ENCODE measurements around the gene ACAP1.

Gene ACAP1

GRCh38 chr17:7336240-7337175 is at the start of gene ACAP1:
ACAP1 (plus strand) TSS chr17:7336529; CDS start chr17:7336735, 206 bp downstream.
- ATAC-seq (peak; percentile 94), DNase-seq (peak; percentile 91)
- Mint-ChIP-seq H3K4me1 (peaks cover 54% of the 10 kb centered on the region), H3K4me3 (peak within 1 kb of the TSS; percentile 95), H3K9me3 (no peaks in the 10 kb centered on the region), H3K27ac (peak within 1 kb of the TSS; percentile 89), H3K27me3 (no peaks in the 10 kb centered on the region), H3K36me3 (ENCODE audit: low read depth) (peaks cover 22% of the 10 kb centered on the region)

GRCh38 chr17:7289256-7290032 is 46.9 kb upstream of the ACAP1 start:
- no peak for DNase-seq
- Mint-ChIP-seq H3K4me1 (peaks cover 4% of the 10 kb centered on the region), H3K27ac (no peak overlapping the region), H3K4me3 (no peak overlapping the region), H3K9me3 (no peaks in the 10 kb centered on the region), H3K36me3 (ENCODE audit: low read depth) (no peaks in the 10 kb centered on the region), H3K27me3 (peaks cover 14% of the 10 kb centered on the region)
- no peak for ATAC-seq

- no peak for ATAC-seq
- no peak for DNase-seq
- no peaks in the 10 kb centered on the region for H3K36me3 Mint-ChIP-seq (ENCODE audit: low read depth)
- H3K4me1 Mint-ChIP-seq: peaks cover 8% of the 10 kb centered on the region
- no peak overlapping the region for H3K4me3 Mint-ChIP-seq
- H3K9me3 Mint-ChIP-seq: no peaks in the 10 kb centered on the region
- no peak overlapping the region for H3K27ac Mint-ChIP-seq
- H3K27me3 Mint-ChIP-seq: peaks cover 17% of the 10 kb centered on the region
Observed at GRCh38 chr17:7290166-7290565, 46.2 kb upstream of the ACAP1 start.

DNA sequence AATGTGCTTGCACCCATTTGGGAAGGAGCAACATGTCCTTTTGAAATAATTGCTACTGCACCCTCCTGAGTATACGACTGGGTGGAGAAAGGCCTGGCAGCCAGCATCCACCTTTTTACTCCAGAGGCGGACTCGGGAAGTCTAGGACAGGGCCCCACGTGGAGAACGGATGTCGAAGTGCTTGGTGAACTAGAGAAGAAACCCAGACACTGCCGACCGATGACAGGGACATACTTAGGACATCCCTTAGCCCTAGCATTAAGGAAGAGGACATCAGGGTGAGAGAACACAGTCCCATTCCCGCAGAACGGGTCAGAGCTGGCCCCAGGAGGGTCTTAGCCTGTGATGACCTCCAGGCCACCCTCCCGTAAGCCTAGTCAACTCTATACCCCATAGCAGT is 45.6 kb upstream of the ACAP1 start:
- Mint-ChIP-seq H3K4me3 (no peak overlapping the region), H3K36me3 (ENCODE audit: low read depth) (no peaks in the 10 kb centered on the region), H3K4me1 (peaks cover 13% of the 10 kb centered on the region), H3K9me3 (no peaks in the 10 kb centered on the region), H3K27me3 (peaks cover 22% of the 10 kb centered on the region), H3K27ac (no peak overlapping the region)
- no peak for DNase-seq
- no peak for ATAC-seq

- Mint-ChIP-seq H3K27ac (no peak overlapping the region), H3K4me1 (peaks cover 23% of the 10 kb centered on the region), H3K27me3 (peaks cover 31% of the 10 kb centered on the region), H3K4me3 (no peak overlapping the region), H3K9me3 (no peaks in the 10 kb centered on the region), H3K36me3 (ENCODE audit: low read depth) (no peaks in the 10 kb centered on the region)
- ATAC-seq (no peak), DNase-seq (no peak)
Observed at GRCh38 chr17:7292194-7292593, 44.1 kb upstream of the ACAP1 start.

GRCh38 chr17:7292729-7293128 is 43.6 kb upstream of the ACAP1 start:
- Mint-ChIP-seq H3K4me3 (no peak overlapping the region), H3K27ac (no peak overlapping the region), H3K9me3 (no peaks in the 10 kb centered on the region), H3K36me3 (ENCODE audit: low read depth) (no peaks in the 10 kb centered on the region), H3K4me1 (peaks cover 23% of the 10 kb centered on the region), H3K27me3 (peaks cover 31% of the 10 kb centered on the region)
- no peak for ATAC-seq
- no peak for DNase-seq

GRCh38 chr17:7293159-7293558 is 43.2 kb upstream of the ACAP1 start:
- H3K27me3 Mint-ChIP-seq: peaks cover 31% of the 10 kb centered on the region
- H3K9me3 Mint-ChIP-seq: no peaks in the 10 kb centered on the region
- no peaks in the 10 kb centered on the region for H3K36me3 Mint-ChIP-seq (ENCODE audit: low read depth)
- no peak overlapping the region for H3K4me3 Mint-ChIP-seq
- ATAC-seq: no peak
- H3K4me1 Mint-ChIP-seq: peaks cover 23% of the 10 kb centered on the region
- H3K27ac Mint-ChIP-seq: no peak overlapping the region
- no peak for DNase-seq

DNA sequence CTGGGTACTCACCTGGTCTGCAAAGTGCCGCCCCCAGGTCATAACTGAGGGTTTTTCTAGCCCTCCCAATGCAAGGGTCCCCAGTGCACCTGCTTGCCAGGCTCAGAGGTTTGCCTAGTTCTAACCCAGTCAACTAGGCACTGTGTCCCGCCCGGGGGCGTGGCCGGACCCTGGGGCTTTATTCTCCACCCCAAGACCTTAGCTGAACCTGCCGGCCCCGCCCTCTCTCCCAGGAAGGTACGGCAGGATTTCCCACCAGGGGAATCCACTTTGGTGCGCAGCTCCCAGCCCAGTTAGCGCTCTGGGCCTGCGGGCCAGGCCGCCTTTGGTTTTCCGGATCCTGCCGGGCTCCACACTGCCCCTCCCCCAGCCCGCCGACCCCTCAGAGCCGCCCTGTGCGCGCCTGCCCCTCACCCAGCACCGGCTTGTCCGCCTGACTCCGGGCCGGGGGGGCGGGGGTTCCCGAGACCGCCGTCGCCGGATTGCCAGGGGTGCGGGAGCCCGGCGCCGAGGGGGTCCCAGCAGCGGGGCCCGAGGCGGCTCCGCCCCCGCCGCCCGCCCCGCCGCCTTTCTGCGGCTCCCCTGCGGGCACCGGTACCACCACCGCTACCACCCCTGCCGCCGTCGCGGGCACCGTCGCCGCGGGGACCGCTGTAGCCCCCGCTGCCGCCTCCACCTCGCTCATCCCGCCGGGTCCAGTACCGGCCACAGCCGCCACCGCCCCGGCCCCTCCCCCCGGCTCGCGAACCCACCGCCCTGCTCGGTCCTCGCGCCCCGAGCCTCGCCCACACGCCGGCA is 42.3 kb upstream of the ACAP1 start:
- ATAC-seq: no peak
- H3K27ac Mint-ChIP-seq: no peak overlapping the region

DNA sequence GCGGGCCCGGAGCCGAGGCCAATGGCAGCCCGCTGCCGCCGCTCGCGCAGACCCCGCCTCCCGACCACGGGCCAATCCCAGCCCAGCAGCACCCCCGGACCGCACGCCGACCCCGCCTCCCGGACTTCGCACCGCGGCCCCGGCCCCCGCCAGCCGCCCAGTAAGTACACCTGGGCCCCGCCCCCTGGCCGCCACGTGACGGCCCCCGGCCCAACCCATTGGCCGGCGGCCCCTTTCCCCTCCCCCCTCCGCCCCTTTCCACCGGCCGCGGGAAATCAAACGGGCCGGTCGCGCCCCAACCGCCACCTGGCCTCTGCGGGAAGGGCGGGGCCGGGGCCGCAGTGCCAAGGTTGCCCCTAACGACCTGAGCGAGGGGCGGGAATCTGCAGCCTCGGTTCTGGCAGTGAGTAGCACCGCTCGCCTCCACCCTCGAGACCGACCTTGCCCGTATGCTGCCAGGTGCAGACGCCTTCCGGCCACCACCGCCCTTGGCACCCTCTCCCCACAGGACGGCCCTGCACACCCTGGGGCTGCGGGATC is 41.6 kb upstream of the ACAP1 start, which contains the start of gene YBX2:
Gene YBX2, minus strand, starts transcription at position 26 of the 540 bp plus-strand sequence. CDS start 139 bp downstream, outside the sequence.
- no peaks in the 10 kb centered on the region for H3K36me3 Mint-ChIP-seq (ENCODE audit: low read depth)
- H3K4me3 Mint-ChIP-seq: peak within 1 kb of the TSS; percentile 55
- no peaks in the 10 kb centered on the region for H3K9me3 Mint-ChIP-seq
- no peak within 1 kb of the TSS for H3K27ac Mint-ChIP-seq
- DNase-seq (peak; percentile 79), ATAC-seq (peak; percentile 77)
- peaks cover 23% of the 10 kb centered on the region for H3K4me1 Mint-ChIP-seq
- peaks cover 29% of the 10 kb centered on the region for H3K27me3 Mint-ChIP-seq

More for the DNA sequence above, 42.3 kb upstream of the ACAP1 start:
- no peaks in the 10 kb centered on the region for H3K36me3 Mint-ChIP-seq (ENCODE audit: low read depth)
- H3K9me3 Mint-ChIP-seq: no peaks in the 10 kb centered on the region
- H3K4me3 Mint-ChIP-seq: no peak overlapping the region
- DNase-seq: no peak
- H3K27me3 Mint-ChIP-seq: peaks cover 29% of the 10 kb centered on the region
- peaks cover 23% of the 10 kb centered on the region for H3K4me1 Mint-ChIP-seq

- peak overlapping the region; percentile 55 for H3K4me3 Mint-ChIP-seq
- H3K4me1 Mint-ChIP-seq: peaks cover 23% of the 10 kb centered on the region
- H3K27ac Mint-ChIP-seq: no peak overlapping the region
- DNase-seq (no peak), ATAC-seq (no peak)
- H3K36me3 Mint-ChIP-seq (ENCODE audit: low read depth): no peaks in the 10 kb centered on the region
- no peaks in the 10 kb centered on the region for H3K9me3 Mint-ChIP-seq
- peaks cover 30% of the 10 kb centered on the region for H3K27me3 Mint-ChIP-seq
Observed at GRCh38 chr17:7295230-7296180, 40.8 kb upstream of the ACAP1 start.

DNA sequence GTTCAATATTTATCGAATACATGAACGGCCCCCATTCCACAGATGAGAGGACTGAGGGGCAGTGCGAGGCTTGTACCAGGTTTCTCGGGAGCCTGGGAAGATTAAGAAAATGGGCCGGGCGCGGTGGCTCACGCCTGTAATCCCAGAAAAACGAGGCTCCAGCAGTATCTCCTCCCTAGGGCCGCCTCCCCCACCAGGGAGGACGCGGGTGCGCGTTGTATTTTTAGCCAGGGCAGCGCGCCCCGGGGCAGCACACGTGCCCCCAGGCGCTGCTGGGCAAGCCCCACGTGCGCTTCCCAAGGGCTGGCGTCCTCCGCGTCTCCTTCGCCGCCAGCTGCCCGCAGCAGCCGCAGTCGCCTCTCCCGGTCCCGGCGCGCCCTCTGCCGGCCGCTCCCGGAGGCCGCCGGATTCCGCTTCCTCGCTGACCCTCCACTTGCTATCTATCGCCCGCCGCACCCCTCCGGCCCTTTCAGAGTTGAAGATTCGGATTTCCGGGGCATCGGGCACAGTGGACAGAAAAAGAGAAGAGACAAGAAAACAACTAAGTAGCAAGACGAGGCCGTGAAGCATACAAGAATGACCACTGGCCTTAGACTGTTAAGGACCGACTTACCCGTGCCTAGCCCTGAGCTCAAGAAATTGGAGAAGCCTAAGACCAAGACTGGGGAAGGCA is 40.0 kb upstream of the ACAP1 start:
- DNase-seq (peak; percentile 85), ATAC-seq (peak; percentile 25)
- Mint-ChIP-seq H3K27me3 (peaks cover 30% of the 10 kb centered on the region), H3K27ac (no peak overlapping the region), H3K36me3 (ENCODE audit: low read depth) (no peaks in the 10 kb centered on the region), H3K4me3 (peak overlapping the region; percentile 52), H3K9me3 (no peaks in the 10 kb centered on the region), H3K4me1 (peaks cover 23% of the 10 kb centered on the region)

DNA sequence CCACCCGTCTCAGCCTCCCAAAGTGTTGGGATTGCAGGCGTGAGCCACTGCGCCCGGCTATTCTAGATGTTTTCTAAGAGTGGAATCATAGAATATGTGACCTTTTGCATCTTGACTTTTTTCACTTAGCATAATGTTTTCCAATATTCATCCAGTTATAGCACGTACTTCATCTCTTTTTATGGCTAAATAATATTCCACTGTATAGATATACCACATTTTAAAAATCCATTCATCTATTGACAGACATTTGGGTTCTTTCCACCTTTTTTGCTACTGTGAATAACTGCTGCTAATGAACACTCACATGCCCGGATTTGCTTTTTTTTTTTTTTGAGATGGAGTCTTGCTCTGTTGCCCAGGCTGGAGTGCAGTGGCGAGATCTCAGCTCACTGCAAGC is 32.1 kb upstream of the ACAP1 start:
- Mint-ChIP-seq H3K4me1 (peaks cover 23% of the 10 kb centered on the region), H3K27ac (no peak overlapping the region), H3K4me3 (no peak overlapping the region), H3K27me3 (peaks cover 7% of the 10 kb centered on the region), H3K9me3 (no peaks in the 10 kb centered on the region), H3K36me3 (ENCODE audit: low read depth) (peaks cover 14% of the 10 kb centered on the region)
- no peak for DNase-seq
- ATAC-seq: no peak
